COR-L47 (cell line): ENCODE measurements around the gene MAP2K5.

Experiments used
- DNase-seq: peaks from one replicate; lab custom pipeline; 2025; lab: John Stamatoyannopoulos, UW

Gene MAP2K5

GRCh38 chr15:67559576-67559975 lies 17.1 kb downstream of the MAP2K5 start:
- no peak for DNase-seq

- DNase-seq: no peak
These were observed 17.8 kb downstream of the MAP2K5 start for GRCh38 chr15:67560320-67560719.

GRCh38 chr15:67563092-67563491 lies 20.6 kb downstream of the MAP2K5 start:
- DNase-seq: no peak

- no peak for DNase-seq
These were observed 21.8 kb downstream of the MAP2K5 start for GRCh38 chr15:67564021-67564967.

- no peak for DNase-seq
These were observed 22.5 kb downstream of the MAP2K5 start for GRCh38 chr15:67564968-67565345.

- no peak for DNase-seq
These were observed 27.2 kb downstream of the MAP2K5 start for GRCh38 chr15:67569668-67570067.

- DNase-seq: no peak
These were observed 28.6 kb downstream of the MAP2K5 start for GRCh38 chr15:67570875-67571647.

GRCh38 chr15:67571648-67572415 lies 29.3 kb downstream of the MAP2K5 start:
- no peak for DNase-seq

GRCh38 chr15:67573194-67573593 lies 30.7 kb downstream of the MAP2K5 start:
- no peak for DNase-seq

GRCh38 chr15:67575039-67575502 lies 32.6 kb downstream of the MAP2K5 start:
- DNase-seq: no peak

GRCh38 chr15:67578020-67578600 lies 35.6 kb downstream of the MAP2K5 start:
- no peak for DNase-seq

- DNase-seq: no peak
These were observed 36.7 kb downstream of the MAP2K5 start for GRCh38 chr15:67579164-67579563.

GRCh38 chr15:67579967-67580366 lies 37.5 kb downstream of the MAP2K5 start:
- no peak for DNase-seq

- DNase-seq: no peak
These were observed 41.7 kb downstream of the MAP2K5 start for GRCh38 chr15:67584157-67584556.

- DNase-seq: no peak
These were observed 43.2 kb downstream of the MAP2K5 start for GRCh38 chr15:67585681-67586080.

- no peak for DNase-seq
These were observed 44.8 kb downstream of the MAP2K5 start for GRCh38 chr15:67587331-67587730.

- no peak for DNase-seq
These were observed 45.3 kb downstream of the MAP2K5 start for GRCh38 chr15:67587754-67588153.

- DNase-seq: no peak
These were observed 47.7 kb downstream of the MAP2K5 start for GRCh38 chr15:67590191-67590590.

- no peak for DNase-seq
These were observed 49.7 kb downstream of the MAP2K5 start for GRCh38 chr15:67592245-67592644.

- DNase-seq: no peak
These were observed 51.1 kb downstream of the MAP2K5 start for GRCh38 chr15:67593562-67593961.

- no peak for DNase-seq
These were observed 52.3 kb downstream of the MAP2K5 start for GRCh38 chr15:67594770-67595169.

- DNase-seq: no peak
These were observed 53.1 kb downstream of the MAP2K5 start for GRCh38 chr15:67595572-67595971.
